ENCODE data around the gene HPRT1.
"Not testable (repeated sequence)": the region's sequence is repeated elsewhere in the genome, so short reads cannot be mapped to it uniquely, and the experiment has no call there.

Gene HPRT1, protein sequence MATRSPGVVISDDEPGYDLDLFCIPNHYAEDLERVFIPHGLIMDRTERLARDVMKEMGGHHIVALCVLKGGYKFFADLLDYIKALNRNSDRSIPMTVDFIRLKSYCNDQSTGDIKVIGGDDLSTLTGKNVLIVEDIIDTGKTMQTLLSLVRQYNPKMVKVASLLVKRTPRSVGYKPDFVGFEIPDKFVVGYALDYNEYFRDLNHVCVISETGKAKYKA

DNA sequence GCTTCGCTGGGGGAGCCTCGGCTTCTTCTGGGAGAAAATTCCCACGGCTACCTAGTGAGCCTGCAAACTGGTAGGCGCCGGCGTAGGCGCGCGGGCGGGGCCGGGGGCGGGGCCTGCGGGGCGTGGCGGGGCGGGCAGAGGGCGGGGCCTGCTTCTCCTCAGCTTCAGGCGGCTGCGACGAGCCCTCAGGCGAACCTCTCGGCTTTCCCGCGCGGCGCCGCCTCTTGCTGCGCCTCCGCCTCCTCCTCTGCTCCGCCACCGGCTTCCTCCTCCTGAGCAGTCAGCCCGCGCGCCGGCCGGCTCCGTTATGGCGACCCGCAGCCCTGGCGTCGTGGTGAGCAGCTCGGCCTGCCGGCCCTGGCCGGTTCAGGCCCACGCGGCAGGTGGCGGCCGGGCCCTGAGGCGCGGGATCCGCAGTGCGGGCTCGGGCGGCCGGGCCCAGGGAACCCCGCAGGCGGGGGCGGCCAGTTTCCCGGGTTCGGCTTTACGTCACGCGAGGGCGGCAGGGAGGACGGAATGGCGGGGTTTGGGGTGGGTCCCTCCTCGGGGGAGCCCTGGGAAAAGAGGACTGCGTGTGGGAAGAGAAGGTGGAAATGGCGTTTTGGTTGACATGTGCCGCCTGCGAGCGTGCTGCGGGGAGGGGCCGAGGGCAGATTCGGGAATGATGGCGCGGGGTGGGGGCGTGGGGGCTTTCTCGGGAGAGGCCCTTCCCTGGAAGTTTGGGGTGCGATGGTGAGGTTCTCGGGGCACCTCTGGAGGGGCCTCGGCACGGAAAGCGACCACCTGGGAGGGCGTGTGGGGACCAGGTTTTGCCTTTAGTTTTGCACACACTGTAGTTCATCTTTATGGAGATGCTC is at the start of gene HPRT1:
Gene HPRT1, plus strand, starts transcription at position 161 of the 857 bp plus-strand sequence. Its CDS starts 147 bp downstream, at position 308.
- in situ Hi-C loops (cut with HindIII; ENCODE audit: low sequenced_read_pairs), result no loop called here

DNA sequence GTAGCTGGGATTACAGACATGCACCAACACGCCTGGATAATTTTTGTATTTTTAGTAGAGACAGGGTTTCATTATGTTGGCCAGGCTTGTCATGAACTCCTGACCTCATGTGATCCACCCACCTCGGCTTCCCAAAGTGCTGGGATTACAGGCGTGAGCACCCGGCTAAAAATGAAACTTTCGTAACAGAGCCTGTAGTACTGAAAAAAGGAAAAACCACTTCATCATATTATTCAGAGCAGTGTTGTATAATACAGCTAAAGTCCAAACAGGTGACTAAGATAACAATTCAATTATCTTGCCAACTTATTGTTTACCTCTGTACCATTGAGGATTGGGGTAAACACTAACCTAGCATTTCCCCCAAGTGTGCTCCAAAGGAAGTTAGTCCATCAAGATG is 43.9 kb upstream of the HPRT1 start:
- in situ Hi-C loops (cut with HindIII; ENCODE audit: low sequenced_read_pairs), result no loop called here

DNA sequence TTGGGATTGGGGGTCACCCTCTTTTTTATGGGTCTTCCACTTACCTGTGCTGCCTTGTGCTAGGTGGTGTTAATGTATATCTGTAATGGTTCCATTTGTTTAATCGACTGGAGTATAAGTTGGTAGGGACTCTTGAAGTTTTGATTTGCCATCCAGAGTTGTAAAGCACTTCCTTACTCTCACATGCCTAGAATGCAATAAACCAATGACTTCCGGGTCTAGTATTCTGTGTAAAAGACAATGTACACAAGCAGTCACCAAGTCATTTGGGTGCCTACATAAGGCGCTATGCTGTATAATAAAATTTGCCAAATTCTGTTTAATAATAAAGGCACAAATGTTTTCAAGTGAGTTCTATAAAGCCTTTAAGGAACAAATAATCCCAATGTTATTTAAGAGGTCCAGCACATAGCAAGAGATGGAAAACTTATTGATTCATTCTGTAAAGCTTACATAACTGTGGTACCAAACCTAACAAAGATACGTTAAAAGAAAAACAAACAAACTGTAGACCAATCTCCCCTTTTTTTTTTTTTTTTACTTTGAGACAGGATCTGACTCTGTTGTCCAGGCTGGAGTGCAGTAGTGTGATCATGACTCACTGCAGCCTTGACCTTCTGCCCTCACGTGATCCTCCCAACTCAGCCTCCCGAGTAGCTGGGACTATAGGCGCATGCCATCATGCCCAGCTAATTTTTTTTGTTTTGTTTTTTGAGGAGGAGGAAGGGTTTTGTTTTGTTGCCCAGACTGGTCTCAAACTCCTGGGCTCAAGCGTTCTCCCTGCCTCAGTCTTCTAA is 41.5 kb upstream of the HPRT1 start:
- in situ Hi-C loops (cut with HindIII; ENCODE audit: low sequenced_read_pairs), result no loop called here

DNA sequence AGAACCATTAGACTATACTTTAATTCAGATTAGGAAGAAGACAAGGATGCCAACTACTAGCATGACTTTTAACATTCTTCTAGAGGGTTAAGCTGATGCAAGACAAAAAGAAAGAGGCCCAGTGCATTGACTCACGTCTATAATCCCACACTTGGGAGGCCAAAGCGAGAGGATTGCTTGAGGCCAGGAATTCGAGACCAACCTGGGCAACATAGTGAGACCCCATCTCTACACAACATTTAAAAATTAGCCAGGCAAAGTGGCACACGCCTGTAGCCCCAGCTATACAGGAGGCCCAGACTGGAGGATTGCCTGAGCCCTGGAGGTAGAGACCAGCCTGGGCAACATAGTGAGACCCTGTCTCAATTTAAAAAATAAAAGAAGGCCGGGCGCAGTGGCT is 40.2 kb upstream of the HPRT1 start:
- in situ Hi-C loops (cut with HindIII; ENCODE audit: low sequenced_read_pairs), result no loop called here

DNA sequence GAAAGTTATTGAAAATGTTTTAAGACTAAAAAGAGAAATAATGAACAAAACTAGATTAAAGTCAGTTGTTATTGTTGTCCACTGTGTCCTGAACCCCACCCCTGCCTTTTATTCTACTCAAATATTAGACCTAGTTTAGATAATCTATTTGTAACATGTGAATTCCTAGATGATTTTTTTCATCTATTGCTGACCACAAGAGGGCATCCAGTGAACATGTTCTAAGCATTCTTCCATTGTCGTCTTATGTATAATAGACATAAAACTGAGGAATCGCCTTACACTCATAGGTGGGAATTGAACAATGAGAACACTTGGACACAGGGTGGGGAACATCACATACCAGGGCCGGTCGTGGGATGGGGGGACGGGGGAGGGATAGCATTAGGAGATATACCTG is 36.4 kb upstream of the HPRT1 start:
- in situ Hi-C loops (cut with HindIII; ENCODE audit: low sequenced_read_pairs), result no loop called here

DNA sequence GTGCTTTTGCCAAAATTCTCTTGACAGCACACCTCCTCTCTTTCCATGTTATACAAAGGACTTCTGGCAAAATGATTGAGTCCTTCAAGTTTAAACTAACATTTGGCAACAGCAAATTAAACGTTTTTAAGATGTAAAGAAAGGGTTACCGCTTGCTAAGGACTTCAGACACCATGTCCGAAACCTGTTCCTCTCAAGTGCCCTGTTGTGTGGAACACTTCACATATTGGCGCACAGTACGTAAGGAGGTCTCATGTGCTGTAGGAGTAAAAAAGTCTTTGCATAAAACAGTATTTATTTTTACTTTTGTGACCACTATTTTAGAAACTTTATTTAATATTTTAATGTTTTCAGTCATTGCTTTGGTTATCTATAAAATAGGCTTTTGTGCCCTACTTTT is 33.7 kb upstream of the HPRT1 start:
- in situ Hi-C loops (cut with HindIII; ENCODE audit: low sequenced_read_pairs), result no loop called here

DNA sequence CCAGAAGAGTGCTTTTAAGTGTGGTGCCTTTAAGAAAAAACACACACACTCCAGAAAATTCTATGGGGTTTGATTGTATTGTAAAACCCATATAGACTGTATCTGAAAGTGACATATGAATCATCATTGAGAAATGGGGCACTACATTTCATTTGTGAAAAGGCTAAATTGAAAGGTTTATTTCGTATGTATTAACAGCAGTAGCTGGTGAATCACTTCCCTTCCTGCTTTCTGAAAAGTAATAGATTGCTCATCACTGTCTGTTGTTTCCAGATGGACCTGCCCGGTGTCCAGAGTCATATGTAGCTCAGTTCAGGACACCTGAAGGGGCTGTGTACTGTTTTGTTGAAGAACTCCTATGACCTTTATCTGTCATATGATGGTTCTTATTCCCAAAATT is 28.1 kb upstream of the HPRT1 start:
- in situ Hi-C loops (cut with HindIII; ENCODE audit: low sequenced_read_pairs), result no loop called here

DNA sequence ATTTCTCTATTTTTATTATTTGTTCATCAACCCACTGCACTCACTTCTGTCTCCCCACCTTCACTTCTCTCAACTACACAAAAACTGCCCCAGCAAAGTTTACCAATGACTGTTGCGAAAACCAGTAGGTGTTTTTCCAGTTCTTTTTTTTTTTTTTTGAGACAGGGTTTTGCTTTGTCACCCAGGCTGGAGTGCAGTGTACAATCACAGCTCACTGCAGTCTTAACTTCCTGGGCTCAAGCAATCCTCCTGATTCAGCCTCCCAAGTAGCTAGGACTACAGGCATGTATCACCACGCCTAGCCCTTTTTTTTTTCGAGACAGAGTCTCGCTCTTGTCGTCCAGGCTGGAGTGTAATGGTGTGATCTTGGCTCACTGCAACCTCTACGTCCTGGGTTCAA is 24.1 kb upstream of the HPRT1 start:
- in situ Hi-C loops (cut with HindIII; ENCODE audit: low sequenced_read_pairs), result no loop called here

DNA sequence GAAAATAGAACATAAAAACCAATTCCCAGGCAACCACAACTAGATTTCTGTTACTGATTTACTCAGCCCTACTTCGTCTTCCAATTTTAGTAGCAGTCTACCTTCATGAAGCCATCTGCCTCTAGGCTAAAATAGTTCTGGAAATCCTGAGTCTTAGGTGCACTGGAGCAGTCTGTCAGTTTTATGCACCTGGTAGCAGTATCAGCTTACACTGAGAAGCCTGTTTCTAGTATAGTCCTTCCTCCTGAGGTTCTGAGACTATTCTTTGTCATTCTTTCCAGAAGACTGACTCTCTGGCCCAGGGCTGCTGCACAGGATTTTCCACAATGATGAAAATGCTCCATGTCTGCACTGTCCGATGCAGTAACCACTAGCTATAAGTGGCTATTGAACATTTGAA is 16.9 kb upstream of the HPRT1 start:
- in situ Hi-C loops (cut with HindIII; ENCODE audit: low sequenced_read_pairs), result no loop called here

DNA sequence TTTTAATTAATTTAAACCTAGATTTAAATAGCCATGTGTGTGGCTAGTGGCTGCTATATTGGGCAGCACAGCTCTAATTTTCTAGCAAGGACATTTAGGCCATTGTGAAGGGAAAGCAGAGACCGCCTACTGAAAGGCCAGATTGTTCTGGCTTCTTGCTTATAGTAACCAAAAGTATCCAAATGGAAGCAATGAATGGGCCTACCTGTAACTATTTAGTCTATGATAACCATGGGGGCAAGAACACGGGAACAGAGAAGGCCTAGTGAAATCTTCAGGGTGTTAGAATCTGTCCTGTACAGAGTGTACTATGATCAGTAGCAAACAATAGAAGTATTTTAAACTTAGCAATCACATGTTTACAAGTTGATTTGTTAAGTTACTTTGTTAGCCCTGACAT is 16.5 kb upstream of the HPRT1 start:
- in situ Hi-C loops (cut with HindIII; ENCODE audit: low sequenced_read_pairs), result no loop called here

DNA sequence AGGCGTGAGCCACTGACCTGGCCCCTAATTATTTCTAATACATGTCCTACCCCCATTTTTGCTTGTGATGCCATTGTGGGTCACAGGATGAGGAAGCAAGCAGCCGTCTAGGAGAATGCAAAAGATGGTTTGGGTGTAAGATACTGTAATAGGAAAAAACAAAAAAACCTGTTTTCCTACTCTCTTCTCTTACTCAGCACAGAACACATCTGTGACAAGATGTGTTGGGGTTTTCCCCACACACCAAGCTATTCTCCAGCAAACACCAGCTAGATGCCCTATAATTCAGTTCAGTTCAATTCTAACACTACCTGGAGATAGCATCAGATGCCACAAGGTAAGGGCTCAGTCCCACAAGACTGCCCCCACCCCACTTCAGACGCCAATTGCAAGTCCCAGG is 15.3 kb upstream of the HPRT1 start:
- in situ Hi-C loops (cut with HindIII; ENCODE audit: low sequenced_read_pairs), result no loop called here

DNA sequence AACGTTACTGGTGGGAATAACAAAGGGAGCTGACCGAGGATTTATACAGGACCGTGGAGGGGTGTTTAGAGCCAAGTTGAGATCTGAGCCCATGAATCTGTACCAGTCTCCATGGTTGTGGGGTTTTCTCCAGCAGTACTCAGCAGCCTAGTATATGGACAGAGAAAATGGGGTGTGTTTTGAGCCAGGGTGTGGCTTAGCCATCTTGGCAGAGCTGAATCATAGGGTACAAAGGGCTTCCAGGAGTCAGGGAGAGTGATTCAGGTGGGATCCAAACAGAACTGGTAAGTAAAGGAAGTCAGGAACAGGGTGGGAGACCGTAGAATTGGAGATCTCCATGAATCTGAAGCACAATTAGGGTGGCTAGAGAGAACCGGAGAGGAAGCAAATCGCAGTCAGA is 7.4 kb upstream of the HPRT1 start:
- in situ Hi-C loops (cut with HindIII; ENCODE audit: low sequenced_read_pairs), result no loop called here

DNA sequence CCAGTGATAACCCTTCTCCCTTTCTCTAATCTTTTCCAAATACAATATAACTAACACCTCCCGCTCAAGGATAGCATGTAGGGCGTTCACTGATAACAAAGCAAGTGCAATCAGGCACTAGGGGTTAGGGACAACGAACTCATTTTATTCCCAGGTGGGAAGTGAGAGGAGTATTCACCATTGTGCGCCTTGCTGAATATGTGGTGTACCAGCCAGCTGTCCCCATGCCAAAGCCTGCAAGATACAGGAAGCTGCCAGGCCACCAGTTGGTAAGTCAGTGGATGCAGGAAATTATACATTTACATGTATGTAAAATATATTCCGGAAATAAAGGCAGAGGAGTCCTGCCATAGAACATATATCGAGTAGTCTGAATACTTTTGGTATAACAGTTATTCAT is 6.3 kb upstream of the HPRT1 start:
- in situ Hi-C loops (cut with HindIII; ENCODE audit: low sequenced_read_pairs), result no loop called here

DNA sequence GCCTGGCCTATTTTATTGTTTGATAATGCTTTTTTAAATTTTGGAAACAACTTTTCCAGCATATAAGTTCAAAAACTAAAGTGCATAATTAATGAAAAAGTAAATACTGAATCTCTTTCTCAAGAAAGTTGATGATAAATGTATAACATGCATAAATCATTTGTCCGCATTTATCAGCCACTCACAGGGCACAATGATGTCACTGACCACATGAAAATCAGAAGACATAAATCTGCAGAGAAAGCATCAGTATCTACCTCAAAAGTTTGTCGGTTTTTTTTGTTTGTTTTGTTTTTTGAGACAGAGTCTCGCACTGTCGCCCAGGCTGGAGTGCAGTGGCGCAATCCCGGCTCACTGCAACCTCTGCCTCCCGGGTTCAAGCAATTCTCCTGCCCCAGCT is 5.5 kb upstream of the HPRT1 start:
- in situ Hi-C loops (cut with HindIII; ENCODE audit: low sequenced_read_pairs), result no loop called here

DNA sequence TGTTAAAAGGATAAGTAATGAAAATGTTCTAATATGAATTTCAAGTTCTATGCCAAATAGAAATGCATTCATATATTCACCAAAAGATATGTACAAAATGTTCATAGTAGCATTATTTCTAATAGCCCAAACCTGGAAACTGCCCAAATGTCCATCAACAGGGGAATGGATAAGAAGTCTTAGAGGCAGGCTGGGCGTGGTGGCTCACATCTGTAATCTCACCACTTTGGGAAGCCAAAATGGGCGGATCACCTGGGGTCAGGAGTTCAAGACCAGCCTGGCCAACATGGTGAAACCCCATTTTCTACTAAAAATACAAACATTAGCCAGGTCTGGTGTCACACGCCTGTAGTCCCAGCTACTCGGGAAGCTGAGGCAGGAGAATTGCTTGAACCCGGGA is 2.3 kb upstream of the HPRT1 start:
- in situ Hi-C loops (cut with HindIII; ENCODE audit: low sequenced_read_pairs), result no loop called here

DNA sequence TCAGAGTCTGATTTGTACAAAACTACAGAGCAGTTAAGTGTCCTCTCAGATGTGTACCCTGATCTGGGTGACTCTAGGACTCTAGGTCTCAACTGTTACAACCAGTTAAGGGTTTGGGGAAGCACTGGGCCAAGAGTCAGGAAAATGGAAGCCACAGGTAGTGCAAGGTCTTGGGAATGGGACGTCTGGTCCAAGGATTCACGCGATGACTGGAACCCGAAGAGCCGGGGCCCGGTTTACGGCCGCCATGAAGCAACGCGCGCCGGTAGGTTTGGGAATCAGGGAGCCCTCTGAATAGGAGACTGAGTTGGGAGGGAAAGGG is 321 bp upstream of the HPRT1 start:
- in situ Hi-C loops (cut with HindIII; ENCODE audit: low sequenced_read_pairs), result no loop called here

DNA sequence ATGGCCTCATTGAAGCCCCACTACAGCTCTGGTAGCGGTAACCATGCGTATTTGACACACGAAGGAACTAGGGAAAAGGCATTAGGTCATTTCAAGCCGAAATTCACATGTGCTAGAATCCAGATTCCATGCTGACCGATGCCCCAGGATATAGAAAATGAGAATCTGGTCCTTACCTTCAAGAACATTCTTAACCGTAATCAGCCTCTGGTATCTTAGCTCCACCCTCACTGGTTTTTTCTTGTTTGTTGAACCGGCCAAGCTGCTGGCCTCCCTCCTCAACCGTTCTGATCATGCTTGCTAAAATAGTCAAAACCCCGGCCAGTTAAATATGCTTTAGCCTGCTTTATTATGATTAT is 876 bp downstream of the HPRT1 start:
- in situ Hi-C loops (cut with HindIII; ENCODE audit: low sequenced_read_pairs), result no loop called here

DNA sequence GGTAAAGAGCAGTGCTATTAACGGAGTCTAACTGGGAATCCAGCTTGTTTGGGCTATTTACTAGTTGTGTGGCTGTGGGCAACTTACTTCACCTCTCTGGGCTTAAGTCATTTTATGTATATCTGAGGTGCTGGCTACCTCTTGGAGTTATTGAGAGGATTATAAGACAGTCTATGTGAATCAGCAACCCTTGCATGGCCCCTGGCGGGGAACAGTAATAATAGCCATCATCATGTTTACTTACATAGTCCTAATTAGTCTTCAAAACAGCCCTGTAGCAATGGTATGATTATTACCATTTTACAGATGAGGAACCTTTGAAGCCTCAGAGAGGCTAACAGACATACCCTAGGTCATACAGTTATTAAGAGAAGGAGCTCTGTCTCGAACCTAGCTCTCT is 1.5 kb downstream of the HPRT1 start:
- in situ Hi-C loops (cut with HindIII; ENCODE audit: low sequenced_read_pairs), result no loop called here

DNA sequence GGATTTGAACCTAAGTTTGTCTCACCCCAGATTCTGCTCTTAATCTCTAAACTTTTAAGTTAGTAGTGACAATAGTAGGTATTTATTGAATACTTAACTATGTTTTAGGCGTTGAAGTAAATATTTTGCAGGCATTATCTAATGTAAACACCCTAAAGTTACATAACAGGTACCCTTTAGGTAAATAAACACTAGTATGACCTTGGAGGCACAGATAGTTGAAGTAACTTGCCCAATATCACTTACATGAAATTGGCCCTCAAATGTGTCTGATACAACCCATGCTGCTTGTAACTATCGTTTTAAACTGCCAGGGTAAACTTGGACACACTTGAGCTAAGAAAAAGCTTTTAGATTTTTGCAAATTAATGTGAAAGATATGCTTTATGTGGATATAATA is 3.0 kb downstream of the HPRT1 start:
- in situ Hi-C loops (cut with HindIII; ENCODE audit: low sequenced_read_pairs), result no loop called here

DNA sequence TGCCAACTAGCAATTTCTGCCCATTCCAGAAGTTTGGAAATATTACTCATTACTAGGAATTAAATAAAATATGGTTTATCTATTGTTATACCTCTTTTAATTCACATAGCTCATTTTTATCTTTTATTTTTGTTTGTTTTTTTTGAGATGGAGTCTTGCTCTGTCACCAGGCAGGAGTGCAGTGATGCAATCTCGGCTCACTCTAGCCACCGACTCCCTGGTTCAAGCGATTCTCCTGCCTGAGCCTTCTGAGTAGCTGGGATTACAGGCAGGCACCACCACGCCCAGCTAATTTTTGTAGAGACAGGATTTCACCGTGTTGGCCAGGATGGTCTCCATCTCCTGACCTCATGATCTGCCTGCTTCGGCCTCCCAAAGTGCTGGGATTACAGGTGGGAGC is 4.5 kb downstream of the HPRT1 start:
- in situ Hi-C loops (cut with HindIII; ENCODE audit: low sequenced_read_pairs), result not testable (repeated sequence)

DNA sequence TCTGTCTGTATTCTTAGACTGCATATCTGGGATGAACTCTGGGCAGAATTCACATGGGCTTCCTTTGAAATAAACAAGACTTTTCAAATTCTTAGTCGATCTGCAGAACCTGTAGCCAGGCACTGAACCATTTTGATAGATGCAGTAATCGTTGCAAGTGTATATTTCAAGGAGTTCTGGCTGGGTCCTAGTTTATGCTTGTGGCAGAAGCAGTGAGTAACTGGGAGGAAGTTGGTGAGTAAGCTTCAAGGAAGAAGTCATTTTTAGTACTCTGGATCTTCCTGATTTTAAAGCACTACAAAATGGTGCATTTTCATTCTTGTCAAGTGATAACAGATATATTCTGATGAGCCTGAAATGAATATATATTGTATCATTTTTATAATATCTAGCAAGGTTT is 9.5 kb downstream of the HPRT1 start:
- in situ Hi-C loops (cut with HindIII; ENCODE audit: low sequenced_read_pairs), result no loop called here

DNA sequence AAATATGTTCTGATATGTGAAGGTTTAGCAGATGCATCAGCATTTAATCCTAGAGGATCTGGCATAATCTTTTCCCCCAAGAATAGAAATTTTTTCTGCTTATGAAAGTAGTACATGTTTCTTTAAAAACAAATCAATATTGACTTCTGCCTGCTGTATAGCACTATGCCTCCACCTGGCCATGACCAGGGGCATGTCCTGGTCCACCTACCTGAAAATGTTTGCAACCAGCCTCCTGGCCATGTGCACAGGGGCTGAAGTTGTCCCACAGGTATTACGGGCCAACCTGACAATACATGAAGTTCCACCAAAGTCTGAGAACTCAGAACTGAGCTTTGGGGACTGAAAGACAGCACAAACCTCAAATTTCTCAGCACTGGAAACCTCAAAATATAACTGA is 10.0 kb downstream of the HPRT1 start:
- in situ Hi-C loops (cut with HindIII; ENCODE audit: low sequenced_read_pairs), result no loop called here

Data from DLD1 (cell line).